ENCODE data around the gene CANT1. TPM values are rescaled to one million over a fixed set of nuclear protein-coding genes. Genes with fewer than 3 reads are reported as not detected.
"Not testable (repeated sequence)": the region's sequence is repeated elsewhere in the genome, so short reads cannot be mapped to it uniquely, and the experiment has no call there.

Gene CANT1
- total RNA-seq, 1 experiment from 2014 or later = 33.0 TPM

GRCh38 chr17:78946131-78946530 lies 63.4 kb downstream of the CANT1 start:
- Histone ChIP-seq H4K5ac (ENCODE audit: insufficient read length, low read depth, low read length) (no peak overlapping the region), H3K56ac (ENCODE audit: insufficient read length, low read depth, low read length) (no peak overlapping the region), H2BK20ac (ENCODE audit: low read depth, low read length, poor library complexity, severe bottlenecking) (no peak overlapping the region), H3K79me2 (ENCODE audit: insufficient read depth, low read length) (no peaks in the 10 kb centered on the region), H2AFZ (ENCODE audit: low read length) (no peak overlapping the region), H2BK12ac (ENCODE audit: insufficient read length, low read depth, low read length) (no peak overlapping the region), H3K27me3 (ENCODE audit: insufficient read depth, low read length) (no peaks in the 10 kb centered on the region), H3K4me2 (ENCODE audit: insufficient read depth, insufficient read length, low read length) (no peak overlapping the region), H3K9me3 (ENCODE audit: control insufficient read depth, low read depth, low read length) (peaks cover 8% of the 10 kb centered on the region), H3K27ac (ENCODE audit: insufficient read length, low read depth, low read length) (no peak overlapping the region), H3K79me1 (ENCODE audit: insufficient read depth, low read depth, low read length, poor library complexity, severe bottlenecking) (no peaks in the 10 kb centered on the region), H4K8ac (replicated peaks; ENCODE audit: insufficient read length, low read depth, low read length) (no peak overlapping the region), H3K9ac (ENCODE audit: extremely low read depth, insufficient read length, low read length) (no peak overlapping the region), H4K91ac (ENCODE audit: insufficient read length, low read depth, low read length) (no peak overlapping the region), H2BK5ac (ENCODE audit: insufficient read length, low read length) (no peak overlapping the region), H3K4ac (ENCODE audit: low read depth, low read length) (no peak overlapping the region), H3T11ph (ENCODE audit: low read length) (no peak overlapping the region), H2BK120ac (ENCODE audit: low read depth, low read length, poor library complexity, severe bottlenecking) (no peak overlapping the region), H3K23ac (ENCODE audit: insufficient read length, low read depth, low read length) (no peak overlapping the region), H2AK5ac (ENCODE audit: insufficient read length, low read length) (no peak overlapping the region), H4K20me1 (ENCODE audit: control insufficient read depth, insufficient read depth, insufficient read length) (no peaks in the 10 kb centered on the region), H3K23me2 (ENCODE audit: insufficient read length, low read depth, low read length, poor library complexity, severe bottlenecking) (no peaks in the 10 kb centered on the region), H3K14ac (ENCODE audit: insufficient read depth, low read length) (no peak overlapping the region), H3K4me1 (ENCODE audit: insufficient read depth, low read length) (no peaks in the 10 kb centered on the region), H3K18ac (ENCODE audit: insufficient read length, low read depth, low read length) (no peak overlapping the region), H2BK15ac (ENCODE audit: low read depth, low read length) (no peak overlapping the region)
- peaks cover 2 to 14% (median 7%) of the 10 kb centered on the region in 3 experiments; a peak in 5 of 7 replicates for H3K36me3 Mint-ChIP-seq (ENCODE audit: insufficient read depth in 1 of 3, low read depth in 3 of 3)
- no peak for DNase-seq
- no peak for TF ChIP-seq CTCF (conservative IDR thresholded peaks at IDR 0.05)
- H3K27me3 Mint-ChIP-seq (ENCODE audit: low read depth) = peaks cover 22% of the 10 kb centered on the region
- H3K4me3 Mint-ChIP-seq = no peak overlapping the region
- no peak overlapping the region for H3K27ac Mint-ChIP-seq
- H3K9me3 Mint-ChIP-seq = peaks cover 15 to 17% of the 10 kb centered on the region in 2 experiments
- H3K4me1 Mint-ChIP-seq = peaks cover 0 to 4% of the 10 kb centered on the region in 2 experiments; a peak in 1 of 4 replicates
- no CpG with 5 or more reads among the region's 7 CpGs for WGBS (ENCODE audit: extremely low coverage, insufficient read length, low lambda C conversion rate)

GRCh38 chr17:78945455-78945854 lies 64.1 kb downstream of the CANT1 start:
- not testable (repeated sequence) for H2BK5ac ChIP-seq (ENCODE audit: insufficient read length, low read length); H3K23ac ChIP-seq (ENCODE audit: insufficient read length, low read depth, low read length); H3T11ph ChIP-seq (ENCODE audit: low read length); H3K79me1 ChIP-seq (ENCODE audit: insufficient read depth, low read depth, low read length, poor library complexity, severe bottlenecking); H3K79me2 ChIP-seq (ENCODE audit: insufficient read depth, low read length); H3K9me3 ChIP-seq (ENCODE audit: control insufficient read depth, low read depth, low read length); H2BK15ac ChIP-seq (ENCODE audit: low read depth, low read length); H3K4me3 Mint-ChIP-seq; H2BK12ac ChIP-seq (ENCODE audit: insufficient read length, low read depth, low read length); H3K9me3 Mint-ChIP-seq; H3K4ac ChIP-seq (ENCODE audit: low read depth, low read length); H3K4me1 Mint-ChIP-seq; H4K20me1 ChIP-seq (ENCODE audit: control insufficient read depth, insufficient read depth, insufficient read length); H3K23me2 ChIP-seq (ENCODE audit: insufficient read length, low read depth, low read length, poor library complexity, severe bottlenecking); H2BK20ac ChIP-seq (ENCODE audit: low read depth, low read length, poor library complexity, severe bottlenecking); H2AFZ ChIP-seq (ENCODE audit: low read length); H3K9ac ChIP-seq (ENCODE audit: extremely low read depth, insufficient read length, low read length); H3K27me3 ChIP-seq (ENCODE audit: insufficient read depth, low read length); H2BK120ac ChIP-seq (ENCODE audit: low read depth, low read length, poor library complexity, severe bottlenecking); H3K27ac ChIP-seq (ENCODE audit: insufficient read length, low read depth, low read length); H3K27ac Mint-ChIP-seq; H2AK5ac ChIP-seq (ENCODE audit: insufficient read length, low read length); H4K5ac ChIP-seq (ENCODE audit: insufficient read length, low read depth, low read length); H4K8ac ChIP-seq (replicated peaks; ENCODE audit: insufficient read length, low read depth, low read length); H3K4me1 ChIP-seq (ENCODE audit: insufficient read depth, low read length); DNase-seq; H3K18ac ChIP-seq (ENCODE audit: insufficient read length, low read depth, low read length); H3K36me3 Mint-ChIP-seq (ENCODE audit: insufficient read depth in 1 of 3, low read depth in 3 of 3); H4K91ac ChIP-seq (ENCODE audit: insufficient read length, low read depth, low read length); H3K56ac ChIP-seq (ENCODE audit: insufficient read length, low read depth, low read length); H3K4me2 ChIP-seq (ENCODE audit: insufficient read depth, insufficient read length, low read length); H3K14ac ChIP-seq (ENCODE audit: insufficient read depth, low read length)
- H3K27me3 Mint-ChIP-seq (ENCODE audit: low read depth) = peaks cover 19% of the 10 kb centered on the region
- no CpG with 5 or more reads among the region's 12 CpGs for WGBS (ENCODE audit: extremely low coverage, insufficient read length, low lambda C conversion rate)
